ENCODE results near the gene AGFG1.

The AGFG1 gene

DNA sequence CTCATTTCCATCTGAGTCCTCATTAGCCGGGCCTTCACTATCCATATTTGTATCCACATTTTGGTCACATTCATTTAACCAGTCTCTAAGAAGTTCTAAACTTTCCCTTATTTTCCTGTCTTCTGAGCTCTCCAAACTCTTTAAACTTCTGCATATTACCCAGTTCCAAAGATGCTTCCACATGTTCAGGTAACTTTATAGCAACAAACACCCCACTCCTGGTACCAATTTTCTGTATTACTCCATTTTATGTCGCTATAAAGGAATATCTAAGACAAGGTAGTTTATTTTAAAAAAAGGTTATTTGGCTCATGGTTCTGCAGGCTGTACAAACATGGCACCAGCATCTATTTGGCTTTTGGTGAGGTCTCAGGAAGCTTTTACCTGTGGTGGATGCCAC is 38.8 kb upstream of the AGFG1 start:
- TF ChIP-seq SIN3A (IDR thresholded peaks at IDR 0.05; ENCODE audit: borderline replicate concordance, insufficient read depth, low read length): no peak
- no peak for TF ChIP-seq POLR2AphosphoS5 (IDR thresholded peaks at IDR 0.05; ENCODE audit: low read depth, low read length)
- TF ChIP-seq TAF1 (IDR thresholded peaks at IDR 0.05; ENCODE audit: borderline replicate concordance, insufficient read depth, low read length): no peak

DNA sequence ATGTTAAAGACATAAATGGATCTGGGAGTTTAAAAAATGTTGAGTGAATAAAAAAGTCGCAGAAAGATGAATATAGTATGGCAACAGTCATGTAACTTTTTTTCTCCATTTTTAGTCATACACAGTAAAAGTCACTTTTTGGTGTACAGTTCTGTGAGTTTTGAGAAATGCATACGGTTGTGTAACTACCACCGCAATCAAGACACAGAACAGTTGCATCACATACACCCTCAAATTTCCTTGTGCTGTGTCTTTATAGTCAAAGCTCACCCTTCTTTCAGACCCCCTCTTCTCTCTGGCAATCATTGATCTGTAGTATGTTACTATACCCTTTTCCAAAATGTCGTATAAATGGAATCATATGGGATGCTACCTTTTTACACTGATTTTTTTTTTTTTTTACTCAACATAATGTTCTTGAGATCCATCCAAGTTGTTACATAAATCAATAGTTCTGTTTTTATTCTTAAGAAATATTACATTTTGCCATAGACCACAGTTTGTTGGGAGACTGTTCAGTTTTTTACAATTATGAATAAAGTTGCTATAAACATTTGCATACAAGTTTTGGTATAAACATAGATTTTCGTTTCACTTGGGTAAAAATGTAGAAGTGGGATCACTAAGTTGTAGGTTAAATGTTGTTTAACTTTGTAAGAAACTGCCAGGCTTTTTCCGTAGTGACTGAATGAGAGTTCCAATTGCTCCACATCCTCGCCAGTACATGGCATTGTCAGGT is 35.4 kb upstream of the AGFG1 start:
- TF ChIP-seq FOXP2 (optimal IDR thresholded peaks at IDR 0.05; ENCODE audit: borderline replicate concordance, extremely low read depth, extremely low read length, insufficient read depth): no peak
- TF ChIP-seq POLR2AphosphoS5 (IDR thresholded peaks at IDR 0.05; ENCODE audit: low read depth, low read length): no peak
- TF ChIP-seq SIN3A (IDR thresholded peaks at IDR 0.05; ENCODE audit: borderline replicate concordance, insufficient read depth, low read length): no peak
- no peak for TF ChIP-seq TAF1 (IDR thresholded peaks at IDR 0.05; ENCODE audit: borderline replicate concordance, insufficient read depth, low read length)
- TF ChIP-seq, protein P1, sequence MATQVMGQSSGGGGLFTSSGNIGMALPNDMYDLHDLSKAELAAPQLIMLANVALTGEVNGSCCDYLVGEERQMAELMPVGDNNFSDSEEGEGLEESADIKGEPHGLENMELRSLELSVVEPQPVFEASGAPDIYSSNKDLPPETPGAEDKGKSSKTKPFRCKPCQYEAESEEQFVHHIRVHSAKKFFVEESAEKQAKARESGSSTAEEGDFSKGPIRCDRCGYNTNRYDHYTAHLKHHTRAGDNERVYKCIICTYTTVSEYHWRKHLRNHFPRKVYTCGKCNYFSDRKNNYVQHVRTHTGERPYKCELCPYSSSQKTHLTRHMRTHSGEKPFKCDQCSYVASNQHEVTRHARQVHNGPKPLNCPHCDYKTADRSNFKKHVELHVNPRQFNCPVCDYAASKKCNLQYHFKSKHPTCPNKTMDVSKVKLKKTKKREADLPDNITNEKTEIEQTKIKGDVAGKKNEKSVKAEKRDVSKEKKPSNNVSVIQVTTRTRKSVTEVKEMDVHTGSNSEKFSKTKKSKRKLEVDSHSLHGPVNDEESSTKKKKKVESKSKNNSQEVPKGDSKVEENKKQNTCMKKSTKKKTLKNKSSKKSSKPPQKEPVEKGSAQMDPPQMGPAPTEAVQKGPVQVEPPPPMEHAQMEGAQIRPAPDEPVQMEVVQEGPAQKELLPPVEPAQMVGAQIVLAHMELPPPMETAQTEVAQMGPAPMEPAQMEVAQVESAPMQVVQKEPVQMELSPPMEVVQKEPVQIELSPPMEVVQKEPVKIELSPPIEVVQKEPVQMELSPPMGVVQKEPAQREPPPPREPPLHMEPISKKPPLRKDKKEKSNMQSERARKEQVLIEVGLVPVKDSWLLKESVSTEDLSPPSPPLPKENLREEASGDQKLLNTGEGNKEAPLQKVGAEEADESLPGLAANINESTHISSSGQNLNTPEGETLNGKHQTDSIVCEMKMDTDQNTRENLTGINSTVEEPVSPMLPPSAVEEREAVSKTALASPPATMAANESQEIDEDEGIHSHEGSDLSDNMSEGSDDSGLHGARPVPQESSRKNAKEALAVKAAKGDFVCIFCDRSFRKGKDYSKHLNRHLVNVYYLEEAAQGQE (IDR thresholded peaks at IDR 0.05; ENCODE audit: insufficient read depth in 1 of 2, low read depth in 2 of 2, low read length in 2 of 2): no peak

DNA sequence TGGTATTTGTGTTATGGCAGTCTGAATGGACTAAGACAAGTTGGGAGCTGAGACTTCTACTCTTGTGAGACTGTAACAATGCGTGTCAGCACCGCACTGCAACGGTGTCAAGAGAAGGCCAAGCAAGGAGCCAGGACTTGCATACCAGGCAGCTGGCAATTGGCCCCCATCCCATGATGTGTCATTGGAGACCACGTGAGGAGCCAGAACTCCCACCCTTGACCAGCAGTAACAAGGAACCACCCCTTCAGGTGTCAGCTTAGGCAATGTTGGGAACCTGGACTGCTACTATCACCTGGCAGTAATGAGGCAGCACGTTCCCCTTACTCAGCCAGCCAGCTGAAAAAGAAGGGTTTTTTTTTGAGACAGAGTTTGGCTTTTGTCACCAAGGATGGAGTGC is 32.7 kb upstream of the AGFG1 start:
- TF ChIP-seq, protein P1 (IDR thresholded peaks at IDR 0.05; ENCODE audit: insufficient read depth in 1 of 2, low read depth in 2 of 2, low read length in 2 of 2): no peak

DNA sequence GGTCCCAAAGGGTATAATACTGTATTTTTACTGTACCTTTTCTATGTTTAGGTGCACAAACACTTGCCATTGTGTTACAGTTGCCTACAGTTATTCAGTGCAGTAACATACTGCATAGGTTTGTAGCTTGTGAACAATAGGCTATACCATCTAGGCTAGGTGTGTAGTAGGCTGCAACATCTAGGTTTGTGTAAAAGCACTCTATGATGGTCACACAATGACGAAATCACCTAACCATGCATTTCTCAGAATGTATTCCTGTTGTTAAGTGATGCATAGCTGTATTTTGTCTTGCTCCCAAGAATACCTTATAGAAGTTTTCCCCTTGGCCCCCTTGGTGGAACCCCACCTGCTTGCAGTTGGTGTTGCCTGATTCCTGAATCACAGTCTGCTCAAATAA is 29.3 kb upstream of the AGFG1 start:
- TF ChIP-seq FOXP2 (optimal IDR thresholded peaks at IDR 0.05; ENCODE audit: borderline replicate concordance, extremely low read depth, extremely low read length, insufficient read depth) (no peak), POLR2AphosphoS5 (IDR thresholded peaks at IDR 0.05; ENCODE audit: low read depth, low read length) (no peak), TAF1 (IDR thresholded peaks at IDR 0.05; ENCODE audit: borderline replicate concordance, insufficient read depth, low read length) (no peak), SIN3A (IDR thresholded peaks at IDR 0.05; ENCODE audit: borderline replicate concordance, insufficient read depth, low read length) (no peak)
- TF ChIP-seq, protein P1 (IDR thresholded peaks at IDR 0.05; ENCODE audit: insufficient read depth in 1 of 2, low read depth in 2 of 2, low read length in 2 of 2): no peak

DNA sequence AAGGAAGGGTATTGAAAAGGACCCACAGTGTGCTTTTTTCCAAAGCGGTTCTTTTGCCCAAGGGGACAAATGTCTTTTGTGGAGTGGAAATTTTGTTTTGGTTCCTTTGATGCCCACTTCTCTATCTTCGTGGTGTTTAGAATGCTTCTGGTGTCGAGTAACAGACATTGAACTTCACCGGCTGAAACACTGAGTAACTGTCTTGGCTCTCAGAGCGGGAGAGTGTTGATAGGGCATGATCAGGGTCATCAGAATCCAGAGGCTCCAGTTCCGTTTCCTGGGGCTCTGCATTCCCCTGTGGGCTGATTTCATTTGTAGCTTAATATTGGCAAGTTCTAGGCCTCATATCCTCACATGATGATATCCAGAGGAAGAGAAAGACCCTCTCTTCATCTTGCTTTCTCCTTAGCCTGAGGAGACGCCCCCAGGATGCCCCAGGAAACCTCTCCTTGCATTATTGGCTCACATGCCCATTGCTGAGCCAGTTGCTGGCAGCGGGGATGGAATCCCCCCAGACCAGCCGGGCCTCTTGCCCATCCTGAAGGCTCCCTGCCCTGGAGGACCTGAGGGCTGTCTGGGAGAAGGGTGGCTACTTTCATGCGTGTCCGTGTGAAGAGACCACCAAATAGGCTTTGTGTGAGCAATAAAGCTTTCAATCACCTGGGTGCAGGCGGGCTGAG is 27.9 kb upstream of the AGFG1 start:
- TF ChIP-seq TAF1 (IDR thresholded peaks at IDR 0.05; ENCODE audit: borderline replicate concordance, insufficient read depth, low read length) (no peak), POLR2AphosphoS5 (IDR thresholded peaks at IDR 0.05; ENCODE audit: low read depth, low read length) (no peak), SIN3A (IDR thresholded peaks at IDR 0.05; ENCODE audit: borderline replicate concordance, insufficient read depth, low read length) (no peak), FOXP2 (optimal IDR thresholded peaks at IDR 0.05; ENCODE audit: borderline replicate concordance, extremely low read depth, extremely low read length, insufficient read depth) (no peak)
- TF ChIP-seq, protein P1 (IDR thresholded peaks at IDR 0.05; ENCODE audit: insufficient read depth in 1 of 2, low read depth in 2 of 2, low read length in 2 of 2): no peak
